Measurements from ENCODE around the gene NUCB1.

GRCh38 chr19:48969276-48970138 is 69.4 kb downstream of the NUCB1 start:
- TF ChIP-seq RORB (CRISPR knock-in tag; IDR thresholded peaks at IDR 0.05) (no peak), TEAD1 (CRISPR knock-in tag; IDR thresholded peaks at IDR 0.05) (no peak), HMGA2 (CRISPR knock-in tag; IDR thresholded peaks at IDR 0.05) (no peak), USF2 (CRISPR knock-in tag; IDR thresholded peaks at IDR 0.05) (no peak), GABPB1 (CRISPR knock-in tag; IDR thresholded peaks at IDR 0.05) (no peak), SMAD4 (CRISPR knock-in tag; IDR thresholded peaks at IDR 0.05) (no peak), CTCF (IDR thresholded peaks at IDR 0.05) (no peak), ZNF232 (CRISPR knock-in tag; IDR thresholded peaks at IDR 0.05) (no peak), MYBL2 (CRISPR knock-in tag; IDR thresholded peaks at IDR 0.05) (no peak)

Measured in WTC11 (cell line).